GM10266 (cell line): ENCODE results near the gene PLCG1.
"Not testable (repeated sequence)": the region's sequence is repeated elsewhere in the genome, so short reads cannot be mapped to it uniquely, and the experiment has no call there.

Experiments
- DNase-seq: peaks from one replicate; pipeline ENCODE4 v3.0.0; 2012; ENCODE audit errors: extremely low spot score
- CTCF ChIP-seq: IDR thresholded peaks from 2 replicates; pipeline ENCODE4 v1.5.1; 2012; ENCODE audit warnings: mild to moderate bottlenecking, low read depth; ENCODE audit not compliant: control insufficient read depth, insufficient read depth; ENCODE audit errors: missing control alignments

The PLCG1 gene

GRCh38 chr20:41116282-41116956, 20.9 kb upstream of the PLCG1 start:
- DNase-seq: no peak
- TF ChIP-seq CTCF: no peak

- not testable (repeated sequence) for DNase-seq
These were observed 19.2 kb upstream of the PLCG1 start for GRCh38 chr20:41118159-41118558.

GRCh38 chr20:41118632-41119031, 18.7 kb upstream of the PLCG1 start:
- no peak for TF ChIP-seq CTCF
- DNase-seq: no peak

GRCh38 chr20:41119614-41120561, 17.5 kb upstream of the PLCG1 start:
- no peak for DNase-seq
- no peak for TF ChIP-seq CTCF

GRCh38 chr20:41121399-41121798, 15.9 kb upstream of the PLCG1 start:
- no peak for DNase-seq
- no peak for TF ChIP-seq CTCF

- DNase-seq: no peak
- TF ChIP-seq CTCF: no peak
These were observed 13.7 kb upstream of the PLCG1 start for GRCh38 chr20:41123631-41124030.

GRCh38 chr20:41124451-41125094, 12.8 kb upstream of the PLCG1 start:
- DNase-seq: no peak
- no peak for TF ChIP-seq CTCF
